HCEC 1CT (cell line): ENCODE data around the gene DXO.
"Not testable (repeated sequence)": the region's sequence is repeated elsewhere in the genome, so short reads cannot be mapped to it uniquely, and the experiment has no call there.

Source experiments
- DNase-seq: peaks from one replicate; pipeline ENCODE4 v3.0.0-alpha.2; 2017

DXO gene

GRCh38 chr6:31954511-31954910, 17.4 kb downstream of the DXO start:
- DNase-seq = no peak

GRCh38 chr6:31952890-31953289, 19.0 kb downstream of the DXO start:
- DNase-seq = no peak

GRCh38 chr6:31952140-31952805, 19.7 kb downstream of the DXO start:
- peak; percentile 57 for DNase-seq

GRCh38 chr6:31949926-31950548, 21.9 kb downstream of the DXO start:
- DNase-seq = no peak

GRCh38 chr6:31948753-31949413, 23.1 kb downstream of the DXO start:
- DNase-seq = peak; percentile 55

- no peak for DNase-seq
Observed at GRCh38 chr6:31948306-31948705, 23.6 kb downstream of the DXO start.

- DNase-seq = no peak
Observed at GRCh38 chr6:31947864-31948263, 24.1 kb downstream of the DXO start.

- DNase-seq = no peak
Observed at GRCh38 chr6:31947070-31947675, 24.8 kb downstream of the DXO start.

- DNase-seq = no peak
Observed at GRCh38 chr6:31946370-31946885, 25.5 kb downstream of the DXO start.

- peak; percentile 91 for DNase-seq
Observed at GRCh38 chr6:31945507-31946369, 26.2 kb downstream of the DXO start, which contains the start of gene CFB. TSS of gene CFB (plus strand) at chr6:31946095. CDS start at chr6:31946222, 127 bp downstream.

- DNase-seq = no peak
Observed at GRCh38 chr6:31945154-31945506, 26.8 kb downstream of the DXO start.

- no peak for DNase-seq
Observed at GRCh38 chr6:31943742-31944141, 28.2 kb downstream of the DXO start.

- DNase-seq = peak; percentile 9
Observed at GRCh38 chr6:31940256-31940664, 31.7 kb downstream of the DXO start.

GRCh38 chr6:31935823-31936222, 36.1 kb downstream of the DXO start:
- no peak for DNase-seq

GRCh38 chr6:31935021-31935420, 36.9 kb downstream of the DXO start:
- DNase-seq = no peak

GRCh38 chr6:31933537-31933936, 38.4 kb downstream of the DXO start:
- DNase-seq = no peak

GRCh38 chr6:31932137-31932536, 39.8 kb downstream of the DXO start:
- DNase-seq = not testable (repeated sequence)

- DNase-seq = no peak
Observed at GRCh38 chr6:31930962-31931361, 41.0 kb downstream of the DXO start.

- DNase-seq = no peak
Observed at GRCh38 chr6:31928672-31928939, 43.3 kb downstream of the DXO start.

- DNase-seq = no peak
Observed at GRCh38 chr6:31927863-31928671, 43.9 kb downstream of the DXO start.

- no peak for DNase-seq
Observed at GRCh38 chr6:31927242-31927862, 44.6 kb downstream of the DXO start, which contains the start of gene C2. TSS of gene C2 (plus strand) at chr6:31927717. CDS start at chr6:31927753, 36 bp downstream.
